ENCODE data around the gene OSBPL9.

- TF ChIP-seq, protein P1, sequence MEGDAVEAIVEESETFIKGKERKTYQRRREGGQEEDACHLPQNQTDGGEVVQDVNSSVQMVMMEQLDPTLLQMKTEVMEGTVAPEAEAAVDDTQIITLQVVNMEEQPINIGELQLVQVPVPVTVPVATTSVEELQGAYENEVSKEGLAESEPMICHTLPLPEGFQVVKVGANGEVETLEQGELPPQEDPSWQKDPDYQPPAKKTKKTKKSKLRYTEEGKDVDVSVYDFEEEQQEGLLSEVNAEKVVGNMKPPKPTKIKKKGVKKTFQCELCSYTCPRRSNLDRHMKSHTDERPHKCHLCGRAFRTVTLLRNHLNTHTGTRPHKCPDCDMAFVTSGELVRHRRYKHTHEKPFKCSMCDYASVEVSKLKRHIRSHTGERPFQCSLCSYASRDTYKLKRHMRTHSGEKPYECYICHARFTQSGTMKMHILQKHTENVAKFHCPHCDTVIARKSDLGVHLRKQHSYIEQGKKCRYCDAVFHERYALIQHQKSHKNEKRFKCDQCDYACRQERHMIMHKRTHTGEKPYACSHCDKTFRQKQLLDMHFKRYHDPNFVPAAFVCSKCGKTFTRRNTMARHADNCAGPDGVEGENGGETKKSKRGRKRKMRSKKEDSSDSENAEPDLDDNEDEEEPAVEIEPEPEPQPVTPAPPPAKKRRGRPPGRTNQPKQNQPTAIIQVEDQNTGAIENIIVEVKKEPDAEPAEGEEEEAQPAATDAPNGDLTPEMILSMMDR (IDR thresholded peaks at IDR 0.05; ENCODE audit: low read length), result no peak
- no peak for TF ChIP-seq EZH2phosphoT487 (IDR thresholded peaks at IDR 0.05; ENCODE audit: low read length)
These were observed 26.5 kb downstream of the OSBPL9 start for GRCh38 chr1:51643362-51643761.

Data from MM.1S (cell line).